Neural progenitor cell (in vitro differentiated cells): ENCODE data around the gene WDR7. TPM values are rescaled to one million over a fixed set of nuclear protein-coding genes. Genes with fewer than 3 reads are reported as not detected.
A peak's percentile ranks its signal among the peaks of the same experiment; 100 is the strongest.

Source experiments
- DNase-seq: peaks from one replicate; pipeline ENCODE4 v3.0.0-alpha.2; 2016; ENCODE audit warnings: low spot score
- H2AFZ ChIP-seq: fragments of 200-600 bp; sonication (generic); replicated peaks from 2 replicates; pipeline ENCODE4 v1.6.1; 2016; ENCODE audit warnings: antibody characterized with exemption
- H3F3A ChIP-seq: fragments of 200-600 bp; sonication (generic); 2 replicates; pipeline ENCODE4 v1.6.1; 2016; ENCODE audit warnings: antibody characterized with exemption, low read depth
- H3K27ac ChIP-seq: fragments of 200-600 bp; sonication (generic); 2 replicates; pipeline ENCODE4 v1.5.1; 2016; ENCODE audit warnings: mild to moderate bottlenecking
- H3K27me3 ChIP-seq: fragments of 200-600 bp; sonication (generic); 2 replicates; pipeline ENCODE4 v1.6.1; 2016; ENCODE audit warnings: mild to moderate bottlenecking, moderate library complexity
- H3K36me3 ChIP-seq: fragments of 200-600 bp; sonication (generic); 2 replicates; pipeline ENCODE4 v1.5.1; 2016
- H3K4me1 ChIP-seq: fragments of 200-600 bp; sonication (generic); 2 replicates; pipeline ENCODE4 v1.6.1; 2016; ENCODE audit warnings: mixed run types
- H3K4me2 ChIP-seq: fragments of 200-600 bp; sonication (generic); 2 replicates; pipeline ENCODE4 v1.6.1; 2016
- H3K4me3 ChIP-seq: fragments of 200-600 bp; sonication (generic); 2 replicates; pipeline ENCODE4 v1.5.1; 2016
- H3K79me2 ChIP-seq: fragments of 200-600 bp; sonication (generic); 2 replicates; pipeline ENCODE4 v1.6.1; 2016; ENCODE audit warnings: low read depth
- H3K9ac ChIP-seq: fragments of 200-600 bp; sonication (generic); 2 replicates; pipeline ENCODE4 v1.6.1; 2016
- H3K9me3 ChIP-seq: fragments of 200-600 bp; sonication (generic); 2 replicates; pipeline ENCODE4 v1.5.1; 2016; ENCODE audit warnings: low read depth
- H4K20me1 ChIP-seq: fragments of 200-600 bp; sonication (generic); 2 replicates; pipeline ENCODE4 v1.6.1; 2016; ENCODE audit warnings: low read depth
- H3K27ac Mint-ChIP-seq: 3 replicates; pipeline ENCODE4 v1.8.0; 2021; ENCODE audit warnings: mixed read lengths
- H3K27me3 Mint-ChIP-seq: 2 replicates; pipeline ENCODE4 v1.8.0; 2022; ENCODE audit warnings: low read depth, mild to moderate bottlenecking, inconsistent platforms, moderate library complexity, mixed read lengths; ENCODE audit not compliant: insufficient read depth
- H3K36me3 Mint-ChIP-seq: 3 replicates; pipeline ENCODE4 v1.8.0; 2021; ENCODE audit warnings: mixed read lengths
- H3K4me1 Mint-ChIP-seq: 3 replicates; pipeline ENCODE4 v1.8.0; 2021; ENCODE audit warnings: mixed read lengths
- H3K4me3 Mint-ChIP-seq: 3 replicates; pipeline ENCODE4 v1.8.0; 2021; ENCODE audit warnings: mild to moderate bottlenecking, moderate library complexity, mixed read lengths
- H3K9me3 Mint-ChIP-seq: 3 replicates; pipeline ENCODE4 v1.8.0; 2020; ENCODE audit warnings: mixed read lengths
- CTCF ChIP-seq: fragments of 200-600 bp; sonication (generic); IDR thresholded peaks from 2 replicates; pipeline ENCODE4 v1.5.1; 2017; ENCODE audit warnings: antibody characterized with exemption, mild to moderate bottlenecking
- EZH2 ChIP-seq: fragments of 200-600 bp; sonication (generic); IDR thresholded peaks from 2 replicates; pipeline ENCODE4 v1.6.1; 2017; ENCODE audit warnings: antibody characterized with exemption, mild to moderate bottlenecking, moderate library complexity
- EZH2phosphoT487 ChIP-seq: fragments of 200-600 bp; sonication (generic); IDR thresholded peaks from 2 replicates; pipeline ENCODE4 v1.6.1; 2017; ENCODE audit warnings: antibody characterized with exemption
- total RNA-seq: library from RNA; depleted of rRNA; stranded (reverse); fragments of >200 nt; gene quantifications from 2 replicates; pipeline ENCODE4 v1.2.3, GENCODE V29; 2015; ENCODE audit warnings: low replicate concordance

Gene WDR7
- total RNA-seq, 1 donor from 2014 or later = 12.3 TPM

- H3K4me3 Mint-ChIP-seq = no peak overlapping the region
- no peaks in the 10 kb centered on the region for H3K27me3 ChIP-seq
- H3K4me3 ChIP-seq = no peak overlapping the region
These were observed 40.4 kb downstream of the WDR7 start for GRCh38 chr18:56691530-56691929.

GRCh38 chr18:56696966-56697365 is 45.8 kb downstream of the WDR7 start:
- no peaks in the 10 kb centered on the region for H3K9me3 ChIP-seq
- H3K27me3 ChIP-seq = no peaks in the 10 kb centered on the region
- no peaks in the 10 kb centered on the region for H3K27me3 Mint-ChIP-seq
- no peak overlapping the region for H3K9ac ChIP-seq
- no peak overlapping the region for H2AFZ ChIP-seq
- H3K4me1 Mint-ChIP-seq = no peaks in the 10 kb centered on the region
- H3K4me3 ChIP-seq = no peak overlapping the region
- DNase-seq = no peak
- no peak overlapping the region for H3K4me2 ChIP-seq
- peaks cover 6% of the 10 kb centered on the region for H3F3A ChIP-seq
- no peaks in the 10 kb centered on the region for H3K36me3 Mint-ChIP-seq
- H3K79me2 ChIP-seq = no peaks in the 10 kb centered on the region
- H4K20me1 ChIP-seq = no peaks in the 10 kb centered on the region
- H3K4me1 ChIP-seq = no peaks in the 10 kb centered on the region
- H3K4me3 Mint-ChIP-seq = no peak overlapping the region
- no peak overlapping the region for H3K27ac ChIP-seq
- H3K9me3 Mint-ChIP-seq = no peaks in the 10 kb centered on the region
- peaks cover 2% of the 10 kb centered on the region for H3K36me3 ChIP-seq
- no peak for TF ChIP-seq EZH2
- H3K27ac Mint-ChIP-seq = no peak overlapping the region

More at GRCh38 chr18:56691530-56691929, 40.4 kb downstream of the WDR7 start:
- H3K27ac Mint-ChIP-seq = no peak overlapping the region
- H3K79me2 ChIP-seq = no peaks in the 10 kb centered on the region
- no peaks in the 10 kb centered on the region for H3K9me3 Mint-ChIP-seq
- no peaks in the 10 kb centered on the region for H3K4me1 Mint-ChIP-seq
- no peak overlapping the region for H3K4me2 ChIP-seq
- H4K20me1 ChIP-seq = no peaks in the 10 kb centered on the region
- H3K36me3 Mint-ChIP-seq = peaks cover 2% of the 10 kb centered on the region
- no peak overlapping the region for H3K27ac ChIP-seq
- no peak for DNase-seq
- no peak overlapping the region for H2AFZ ChIP-seq
- H3F3A ChIP-seq = no peaks in the 10 kb centered on the region
- H3K9ac ChIP-seq = no peak overlapping the region
- no peaks in the 10 kb centered on the region for H3K4me1 ChIP-seq
- H3K9me3 ChIP-seq = no peaks in the 10 kb centered on the region
- TF ChIP-seq EZH2 (no peak), EZH2phosphoT487 (no peak), CTCF (no peak)
- peaks cover 3% of the 10 kb centered on the region for H3K36me3 ChIP-seq
- no peaks in the 10 kb centered on the region for H3K27me3 Mint-ChIP-seq

GRCh38 chr18:56702946-56703345 is 51.8 kb downstream of the WDR7 start:
- Histone ChIP-seq H3K27me3 (no peaks in the 10 kb centered on the region), H3K36me3 (no peaks in the 10 kb centered on the region), H3K4me2 (no peak overlapping the region), H4K20me1 (no peaks in the 10 kb centered on the region), H3K9ac (no peak overlapping the region), H3K4me1 (no peaks in the 10 kb centered on the region), H3F3A (peaks cover 9% of the 10 kb centered on the region), H3K4me3 (no peak overlapping the region), H2AFZ (no peak overlapping the region), H3K79me2 (no peaks in the 10 kb centered on the region), H3K9me3 (no peaks in the 10 kb centered on the region), H3K27ac (no peak overlapping the region)
- Mint-ChIP-seq H3K36me3 (no peaks in the 10 kb centered on the region), H3K27me3 (no peaks in the 10 kb centered on the region), H3K4me1 (no peaks in the 10 kb centered on the region), H3K9me3 (no peaks in the 10 kb centered on the region), H3K27ac (no peak overlapping the region), H3K4me3 (no peak overlapping the region)
- peak; percentile 49 for DNase-seq
- TF ChIP-seq EZH2phosphoT487 (no peak), CTCF (peak; percentile 65)

- no peak overlapping the region for H2AFZ ChIP-seq
- H3K4me2 ChIP-seq = no peak overlapping the region
- H4K20me1 ChIP-seq = no peaks in the 10 kb centered on the region
- no peak overlapping the region for H3K9ac ChIP-seq
- no peak for DNase-seq
- H3K36me3 ChIP-seq = no peaks in the 10 kb centered on the region
- H3K4me1 ChIP-seq = no peaks in the 10 kb centered on the region
- Mint-ChIP-seq H3K27ac (no peak overlapping the region), H3K9me3 (no peaks in the 10 kb centered on the region), H3K4me3 (no peak overlapping the region), H3K4me1 (no peaks in the 10 kb centered on the region), H3K36me3 (no peaks in the 10 kb centered on the region), H3K27me3 (no peaks in the 10 kb centered on the region)
- H3K27ac ChIP-seq = no peak overlapping the region
- H3K4me3 ChIP-seq = no peak overlapping the region
- no peaks in the 10 kb centered on the region for H3K79me2 ChIP-seq
- no peaks in the 10 kb centered on the region for H3K27me3 ChIP-seq
- TF ChIP-seq CTCF (peak; percentile 29), EZH2 (no peak)
- no peaks in the 10 kb centered on the region for H3F3A ChIP-seq
- no peaks in the 10 kb centered on the region for H3K9me3 ChIP-seq
These were observed 58.3 kb downstream of the WDR7 start for GRCh38 chr18:56709463-56709862.
